Tibial artery (tissue), 4 donors: ENCODE results near the gene NANOS3.

ENCODE experiments used
- DNase-seq, 2 donors: peaks; one replicate each; pipeline ENCODE4 v3.0.0-alpha.2; 2019
- H3K27ac ChIP-seq, 2 donors: fragments of 200-600 bp; sonication (generic) in 1 of 2; 1 replicate in 1 of 2; 2 replicates in 1 of 2; pipeline ENCODE4 v1.5.1; 2018 to 2019; ENCODE audit warnings: mild to moderate bottlenecking in 1 of 2
- H3K27me3 ChIP-seq, 2 donors: fragments of 200-600 bp; sonication (generic) in 1 of 2; one replicate each; pipeline versions ENCODE4 v1.5.1 to v1.6.0; 2016 to 2019
- H3K36me3 ChIP-seq, 3 donors: fragments of 200-600 bp; sonication (generic) in 2 of 3; one replicate each; pipeline ENCODE4 v1.5.1; 2016 to 2019; ENCODE audit warnings: mild to moderate bottlenecking in 2 of 3
- H3K4me1 ChIP-seq, 4 donors: fragments of 200-600 bp; sonication (generic) in 2 of 4; 1 replicate in 3 of 4; 2 replicates in 1 of 4; pipeline ENCODE4 v1.5.1; 2016 to 2019
- H3K4me3 ChIP-seq, 2 donors: fragments of 200-600 bp; sonication (generic) in 1 of 2; 1 replicate in 1 of 2; 2 replicates in 1 of 2; pipeline ENCODE4 v1.5.1; 2018 to 2019; ENCODE audit warnings: mild to moderate bottlenecking in 2 of 2
- H3K9me3 ChIP-seq, 3 donors: fragments of 200-600 bp; sonication (generic) in 1 of 3; one replicate each; pipeline ENCODE4 v1.5.1; 2016 to 2019
- intact Hi-C: fragments of 100-400 bp; cut with DNase I; formaldehyde crosslinking; loops from one replicate; pipeline ENCODE4 v1.15.0; 2023; ENCODE audit warnings: low total_unique reads
- TF ChIP-seq, protein P1 (sequence below), 2 experiments: fragments of 200-600 bp in 1 of 2; fragments of 450-650 bp in 1 of 2; IDR thresholded peaks; one replicate each; pipeline ENCODE4 v1.5.1; 2017 to 2019; ENCODE audit warnings: antibody characterized with exemption in 2 of 2, mild to moderate bottlenecking in 1 of 2, moderate library complexity in 1 of 2

Gene NANOS3

DNA sequence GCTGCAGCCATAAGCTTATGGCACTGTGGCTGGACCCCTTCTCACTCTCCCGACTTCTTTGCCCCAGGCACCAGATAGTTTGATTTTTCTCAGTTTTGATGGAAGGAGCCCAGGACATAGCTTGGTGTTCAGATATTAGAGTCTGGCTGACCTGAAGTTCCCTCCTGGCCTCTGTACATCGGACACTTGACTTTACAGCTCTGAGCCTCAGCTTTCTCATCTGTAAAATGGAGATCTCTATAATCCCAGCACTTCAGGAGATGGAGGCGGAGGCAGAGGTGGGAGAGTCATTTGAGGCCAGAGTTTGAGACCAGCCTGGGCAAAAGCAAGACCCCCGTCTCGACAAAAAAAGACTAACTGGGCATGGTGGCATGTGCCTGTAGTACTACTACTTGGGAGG, 30.0 kb downstream of the NANOS3 start:
- H3K27ac ChIP-seq, result peak overlapping the region; percentile 79
- no peak for DNase-seq
- intact Hi-C loops, result no loop called here
- peaks cover 2 to 26% (median 17%) of the 10 kb centered on the region in 3 donors for H3K36me3 ChIP-seq
- TF ChIP-seq, protein P1, sequence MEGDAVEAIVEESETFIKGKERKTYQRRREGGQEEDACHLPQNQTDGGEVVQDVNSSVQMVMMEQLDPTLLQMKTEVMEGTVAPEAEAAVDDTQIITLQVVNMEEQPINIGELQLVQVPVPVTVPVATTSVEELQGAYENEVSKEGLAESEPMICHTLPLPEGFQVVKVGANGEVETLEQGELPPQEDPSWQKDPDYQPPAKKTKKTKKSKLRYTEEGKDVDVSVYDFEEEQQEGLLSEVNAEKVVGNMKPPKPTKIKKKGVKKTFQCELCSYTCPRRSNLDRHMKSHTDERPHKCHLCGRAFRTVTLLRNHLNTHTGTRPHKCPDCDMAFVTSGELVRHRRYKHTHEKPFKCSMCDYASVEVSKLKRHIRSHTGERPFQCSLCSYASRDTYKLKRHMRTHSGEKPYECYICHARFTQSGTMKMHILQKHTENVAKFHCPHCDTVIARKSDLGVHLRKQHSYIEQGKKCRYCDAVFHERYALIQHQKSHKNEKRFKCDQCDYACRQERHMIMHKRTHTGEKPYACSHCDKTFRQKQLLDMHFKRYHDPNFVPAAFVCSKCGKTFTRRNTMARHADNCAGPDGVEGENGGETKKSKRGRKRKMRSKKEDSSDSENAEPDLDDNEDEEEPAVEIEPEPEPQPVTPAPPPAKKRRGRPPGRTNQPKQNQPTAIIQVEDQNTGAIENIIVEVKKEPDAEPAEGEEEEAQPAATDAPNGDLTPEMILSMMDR (IDR thresholded peaks at IDR 0.05), result no peak
- no peaks in the 10 kb centered on the region for H3K27me3 ChIP-seq
- H3K4me1 ChIP-seq, result peaks cover 0 to 18% (median 16%) of the 10 kb centered on the region in 4 donors
- H3K9me3 ChIP-seq, result no peaks in the 10 kb centered on the region
- peak overlapping the region; percentile 87 to 96 for H3K4me3 ChIP-seq

DNA sequence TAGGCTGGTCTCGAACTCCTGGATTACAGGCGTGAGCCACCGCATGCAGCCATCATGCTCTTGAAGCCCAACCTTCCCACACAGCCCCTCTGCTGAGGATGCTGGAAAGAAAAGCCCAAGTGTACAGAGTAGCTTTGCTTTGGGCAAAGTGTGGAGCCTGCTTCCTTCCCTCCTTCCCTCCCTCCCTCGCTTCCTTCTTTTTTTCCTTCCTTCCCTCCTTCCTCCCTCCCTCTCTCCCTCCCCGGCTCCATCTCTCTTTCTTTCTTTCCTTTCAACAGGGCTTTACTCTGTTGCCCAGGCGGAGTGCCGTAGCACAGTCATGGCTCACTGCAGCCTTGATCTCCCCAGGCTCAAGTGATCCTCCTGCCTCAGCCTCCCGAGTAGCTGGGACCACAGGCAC, 31.7 kb downstream of the NANOS3 start:
- Histone ChIP-seq H3K27me3 (no peaks in the 10 kb centered on the region), H3K4me3 (no peak overlapping the region), H3K9me3 (no peaks in the 10 kb centered on the region), H3K36me3 (peaks cover 18 to 43% (median 35%) of the 10 kb centered on the region in 3 donors), H3K4me1 (peaks cover 0 to 18% (median 16%) of the 10 kb centered on the region in 4 donors), H3K27ac (no peak overlapping the region)
- TF ChIP-seq, protein P1 (IDR thresholded peaks at IDR 0.05), result no peak
- intact Hi-C loops, result no loop called here
- no peak for DNase-seq

DNA sequence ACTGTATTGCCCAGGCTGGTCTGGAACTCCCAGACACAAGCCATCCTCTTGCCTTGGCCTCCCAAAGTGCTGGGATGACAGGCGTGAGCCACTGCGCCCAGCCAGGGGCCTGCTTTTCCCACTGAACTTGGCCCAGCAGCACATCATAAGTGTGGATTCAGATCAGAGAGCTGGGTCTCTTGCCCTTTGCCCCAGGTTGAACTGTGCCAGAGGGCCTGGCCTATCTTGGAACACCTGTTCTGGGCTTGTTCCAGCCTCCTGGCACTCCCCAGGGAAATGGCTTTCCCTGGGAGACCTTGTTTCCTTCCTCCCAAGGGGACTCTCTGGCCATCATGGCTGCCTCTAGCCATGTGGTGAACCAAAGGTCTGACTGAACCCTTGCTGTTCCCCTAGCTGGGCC, 32.5 kb downstream of the NANOS3 start:
- TF ChIP-seq, protein P1 (IDR thresholded peaks at IDR 0.05), result no peak
- intact Hi-C loops, result no loop called here
- Histone ChIP-seq H3K36me3 (peaks cover 26 to 51% (median 41%) of the 10 kb centered on the region in 3 donors), H3K4me1 (peaks cover 0 to 18% (median 16%) of the 10 kb centered on the region in 4 donors), H3K4me3 (no peak overlapping the region), H3K27ac (no peak overlapping the region), H3K9me3 (no peaks in the 10 kb centered on the region), H3K27me3 (no peaks in the 10 kb centered on the region)
- DNase-seq, result no peak

DNA sequence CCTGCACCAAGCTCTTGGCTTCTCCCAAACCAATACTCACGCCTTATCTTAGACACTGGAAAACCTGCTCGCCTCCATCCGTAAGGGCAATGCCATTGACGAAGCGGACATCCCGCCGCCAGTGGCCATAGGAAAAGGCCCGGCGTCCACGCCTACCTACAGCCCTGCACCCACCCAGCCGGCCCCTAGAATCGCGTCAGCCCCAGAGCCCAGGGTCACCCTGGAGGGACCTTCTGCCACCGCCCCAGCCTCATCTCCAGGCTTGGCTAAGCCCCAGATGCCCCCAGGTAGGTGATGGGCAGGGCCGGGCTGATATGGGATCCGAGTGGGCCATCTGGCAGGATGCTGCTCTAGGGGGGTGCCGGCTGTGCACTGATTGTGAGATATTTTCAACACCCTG, 36.4 kb downstream of the NANOS3 start:
- no peak overlapping the region for H3K27ac ChIP-seq
- intact Hi-C loops, result no loop called here

DNA sequence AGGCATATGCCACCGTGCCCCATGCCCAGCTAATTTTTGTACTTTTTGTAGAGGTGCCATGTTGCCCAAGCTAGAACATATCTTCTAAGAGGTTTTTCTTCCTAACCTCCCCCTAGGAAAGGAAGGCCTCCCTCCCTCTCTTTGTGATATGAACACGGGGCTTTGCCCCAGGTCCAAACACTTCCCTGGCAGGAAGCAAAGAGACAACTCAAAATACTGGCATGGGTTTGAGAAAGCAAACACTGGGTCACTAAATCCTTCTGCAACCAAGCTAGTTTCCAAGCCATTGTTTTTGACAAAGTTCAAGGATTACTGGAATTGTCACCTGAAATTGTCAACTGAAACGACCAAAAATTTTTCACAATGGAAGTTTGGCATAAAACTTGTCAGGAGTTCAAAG, 37.8 kb downstream of the NANOS3 start:
- Histone ChIP-seq H3K4me1 (no peaks in the 10 kb centered on the region), H3K9me3 (no peaks in the 10 kb centered on the region), H3K27me3 (no peaks in the 10 kb centered on the region), H3K4me3 (no peak overlapping the region), H3K27ac (no peak overlapping the region), H3K36me3 (peaks cover 54 to 98% (median 76%) of the 10 kb centered on the region in 3 donors)
- no peak for DNase-seq
- TF ChIP-seq, protein P1 (IDR thresholded peaks at IDR 0.05), result no peak
- intact Hi-C loops, result no loop called here

More for the DNA sequence above, 36.4 kb downstream of the NANOS3 start:
- Histone ChIP-seq H3K9me3 (no peaks in the 10 kb centered on the region), H3K4me3 (no peak overlapping the region), H3K4me1 (no peaks in the 10 kb centered on the region), H3K27me3 (no peaks in the 10 kb centered on the region), H3K36me3 (peaks cover 41 to 90% (median 67%) of the 10 kb centered on the region in 3 donors)
- no peak for DNase-seq
- TF ChIP-seq, protein P1 (IDR thresholded peaks at IDR 0.05), result no peak

DNA sequence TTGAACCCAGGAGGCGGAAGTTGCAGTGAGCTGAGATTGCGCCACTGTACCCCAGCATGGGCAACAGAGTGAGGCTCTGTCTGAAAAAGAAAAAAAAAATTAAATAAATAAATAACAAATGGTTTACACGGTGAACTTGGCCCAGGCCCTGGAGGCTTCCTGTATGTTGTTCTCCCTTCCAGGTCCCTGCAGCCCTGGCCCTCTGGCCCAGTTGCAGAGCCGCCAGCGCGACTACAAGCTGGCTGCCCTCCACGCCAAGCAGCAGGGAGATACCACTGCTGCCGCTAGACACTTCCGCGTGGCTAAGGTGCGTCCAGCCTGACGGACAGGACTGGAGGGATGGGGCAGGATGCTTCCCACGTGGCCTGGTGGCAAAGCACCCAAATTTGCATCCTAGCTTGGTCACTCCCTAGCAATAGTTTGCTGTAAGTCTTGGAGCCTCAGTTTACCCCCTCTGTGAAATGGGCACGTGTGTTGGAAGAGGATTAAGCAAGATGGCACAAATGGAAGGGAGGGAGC, 41.0 kb downstream of the NANOS3 start:
- TF ChIP-seq, protein P1 (IDR thresholded peaks at IDR 0.05), result no peak
- H3K36me3 ChIP-seq, result peaks cover 69 to 100% (median 85%) of the 10 kb centered on the region in 3 donors
- no peaks in the 10 kb centered on the region for H3K27me3 ChIP-seq
- H3K4me1 ChIP-seq, result no peaks in the 10 kb centered on the region
- intact Hi-C loops, result no loop called here
- H3K27ac ChIP-seq, result no peak overlapping the region
- no peak overlapping the region for H3K4me3 ChIP-seq
- no peak for DNase-seq
- no peaks in the 10 kb centered on the region for H3K9me3 ChIP-seq
